Measurements from ENCODE around the gene FAM107B.
"Not testable (repeated sequence)": the region's sequence is repeated elsewhere in the genome, so short reads cannot be mapped to it uniquely, and the experiment has no call there.

Gene FAM107B

DNA sequence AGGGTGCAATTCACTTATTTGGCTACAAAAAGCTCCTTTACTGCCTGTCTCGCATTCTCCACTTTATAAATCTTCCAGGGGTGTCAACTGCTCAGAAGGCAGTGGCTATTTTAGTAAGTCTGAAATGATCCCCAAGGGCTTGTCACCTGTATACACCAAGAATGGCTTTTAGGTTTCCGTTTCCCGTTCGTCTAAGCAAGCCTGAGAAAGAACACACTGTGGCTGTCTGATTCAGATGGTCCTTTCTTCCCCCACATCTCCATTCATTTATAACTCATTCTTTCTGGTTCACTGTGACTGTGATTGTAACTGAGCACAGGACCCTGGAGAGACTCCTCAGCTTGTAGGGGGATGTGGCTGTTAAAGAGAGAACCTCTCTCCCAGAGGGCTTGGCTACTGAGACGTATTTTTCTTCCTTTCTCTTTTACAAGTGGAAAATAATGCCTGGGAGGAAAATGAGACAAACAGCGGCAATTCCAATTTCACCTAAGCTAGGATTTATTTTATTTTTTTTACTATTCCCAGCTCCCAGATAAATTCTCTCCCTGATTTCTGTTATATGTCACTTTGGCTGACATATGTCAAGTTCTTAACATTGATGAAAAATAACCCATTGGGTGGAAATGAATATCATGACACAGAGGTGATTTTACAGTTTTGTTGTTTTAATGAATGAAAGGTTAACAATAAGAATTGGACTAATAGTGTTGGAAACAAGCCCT lies 129.3 kb downstream of the FAM107B start (continued):
- TF ChIP-seq ZNF114 (tag by site-specific recombination; IDR thresholded peaks at IDR 0.05): no peak
- TF ChIP-seq ZNF776 (tag by site-specific recombination; IDR thresholded peaks at IDR 0.05; ENCODE audit: borderline replicate concordance): no peak

GRCh38 chr10:14639637-14640036 lies 135.1 kb downstream of the FAM107B start:
- Histone ChIP-seq H3K4me1 (ENCODE audit: control insufficient read depth, insufficient read depth, low read length) (no peaks in the 10 kb centered on the region), H3K27ac (ENCODE audit: extremely low read depth, low read depth, low read length) (no peak overlapping the region), H3K36me3 (ENCODE audit: control insufficient read depth in 2 of 2, insufficient read depth in 1 of 2, low read length in 2 of 2) (no peaks in the 10 kb centered on the region), H3K4me3 (ENCODE audit: low read depth, low read length) (no peak overlapping the region), H3K9me3 (ENCODE audit: control insufficient read depth, insufficient read depth, low read depth, low read length) (no peaks in the 10 kb centered on the region)
- POLR2A ChIA-PET: no interaction called here
- CTCF ChIA-PET: no interaction called here
- TF ChIP-seq ZBTB6 (tag by site-specific recombination; IDR thresholded peaks at IDR 0.05) (no peak), ZNF776 (tag by site-specific recombination; IDR thresholded peaks at IDR 0.05; ENCODE audit: borderline replicate concordance) (no peak), ZNF544 (tag by site-specific recombination; IDR thresholded peaks at IDR 0.05) (no peak), ZNF664 (tag by site-specific recombination; IDR thresholded peaks at IDR 0.05) (no peak), ZNF221 (tag by site-specific recombination; IDR thresholded peaks at IDR 0.05; ENCODE audit: borderline replicate concordance) (no peak), ZNF175 (tag by site-specific recombination; IDR thresholded peaks at IDR 0.05) (no peak), SP2 (tag by site-specific recombination; IDR thresholded peaks at IDR 0.05) (no peak), ZNF660 (tag by site-specific recombination; IDR thresholded peaks at IDR 0.05) (no peak)
- TF ChIP-seq, protein P1, sequence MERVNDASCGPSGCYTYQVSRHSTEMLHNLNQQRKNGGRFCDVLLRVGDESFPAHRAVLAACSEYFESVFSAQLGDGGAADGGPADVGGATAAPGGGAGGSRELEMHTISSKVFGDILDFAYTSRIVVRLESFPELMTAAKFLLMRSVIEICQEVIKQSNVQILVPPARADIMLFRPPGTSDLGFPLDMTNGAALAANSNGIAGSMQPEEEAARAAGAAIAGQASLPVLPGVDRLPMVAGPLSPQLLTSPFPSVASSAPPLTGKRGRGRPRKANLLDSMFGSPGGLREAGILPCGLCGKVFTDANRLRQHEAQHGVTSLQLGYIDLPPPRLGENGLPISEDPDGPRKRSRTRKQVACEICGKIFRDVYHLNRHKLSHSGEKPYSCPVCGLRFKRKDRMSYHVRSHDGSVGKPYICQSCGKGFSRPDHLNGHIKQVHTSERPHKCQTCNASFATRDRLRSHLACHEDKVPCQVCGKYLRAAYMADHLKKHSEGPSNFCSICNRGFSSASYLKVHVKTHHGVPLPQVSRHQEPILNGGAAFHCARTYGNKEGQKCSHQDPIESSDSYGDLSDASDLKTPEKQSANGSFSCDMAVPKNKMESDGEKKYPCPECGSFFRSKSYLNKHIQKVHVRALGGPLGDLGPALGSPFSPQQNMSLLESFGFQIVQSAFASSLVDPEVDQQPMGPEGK (tag by site-specific recombination; IDR thresholded peaks at IDR 0.05): no peak
- TF ChIP-seq, protein P2, sequence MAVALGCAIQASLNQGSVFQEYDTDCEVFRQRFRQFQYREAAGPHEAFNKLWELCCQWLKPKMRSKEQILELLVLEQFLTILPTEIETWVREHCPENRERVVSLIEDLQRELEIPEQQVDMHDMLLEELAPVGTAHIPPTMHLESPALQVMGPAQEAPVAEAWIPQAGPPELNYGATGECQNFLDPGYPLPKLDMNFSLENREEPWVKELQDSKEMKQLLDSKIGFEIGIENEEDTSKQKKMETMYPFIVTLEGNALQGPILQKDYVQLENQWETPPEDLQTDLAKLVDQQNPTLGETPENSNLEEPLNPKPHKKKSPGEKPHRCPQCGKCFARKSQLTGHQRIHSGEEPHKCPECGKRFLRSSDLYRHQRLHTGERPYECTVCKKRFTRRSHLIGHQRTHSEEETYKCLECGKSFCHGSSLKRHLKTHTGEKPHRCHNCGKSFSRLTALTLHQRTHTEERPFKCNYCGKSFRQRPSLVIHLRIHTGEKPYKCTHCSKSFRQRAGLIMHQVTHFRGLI (tag by site-specific recombination; IDR thresholded peaks at IDR 0.05): no peak
- TF ChIP-seq, protein P3, sequence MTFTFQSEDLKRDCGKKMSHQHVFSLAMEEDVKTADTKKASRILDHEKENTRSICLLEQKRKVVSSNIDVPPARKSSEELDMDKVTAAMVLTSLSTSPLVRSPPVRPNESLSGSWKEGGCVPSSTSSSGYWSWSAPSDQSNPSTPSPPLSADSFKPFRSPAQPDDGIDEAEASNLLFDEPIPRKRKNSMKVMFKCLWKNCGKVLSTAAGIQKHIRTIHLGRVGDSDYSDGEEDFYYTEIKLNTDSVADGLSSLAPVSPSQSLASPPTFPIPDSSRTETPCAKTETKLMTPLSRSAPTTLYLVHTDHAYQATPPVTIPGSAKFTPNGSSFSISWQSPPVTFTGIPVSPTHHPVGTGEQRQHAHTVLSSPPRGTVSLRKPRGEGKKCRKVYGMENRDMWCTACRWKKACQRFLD (tag by site-specific recombination; IDR thresholded peaks at IDR 0.05): no peak

DNA sequence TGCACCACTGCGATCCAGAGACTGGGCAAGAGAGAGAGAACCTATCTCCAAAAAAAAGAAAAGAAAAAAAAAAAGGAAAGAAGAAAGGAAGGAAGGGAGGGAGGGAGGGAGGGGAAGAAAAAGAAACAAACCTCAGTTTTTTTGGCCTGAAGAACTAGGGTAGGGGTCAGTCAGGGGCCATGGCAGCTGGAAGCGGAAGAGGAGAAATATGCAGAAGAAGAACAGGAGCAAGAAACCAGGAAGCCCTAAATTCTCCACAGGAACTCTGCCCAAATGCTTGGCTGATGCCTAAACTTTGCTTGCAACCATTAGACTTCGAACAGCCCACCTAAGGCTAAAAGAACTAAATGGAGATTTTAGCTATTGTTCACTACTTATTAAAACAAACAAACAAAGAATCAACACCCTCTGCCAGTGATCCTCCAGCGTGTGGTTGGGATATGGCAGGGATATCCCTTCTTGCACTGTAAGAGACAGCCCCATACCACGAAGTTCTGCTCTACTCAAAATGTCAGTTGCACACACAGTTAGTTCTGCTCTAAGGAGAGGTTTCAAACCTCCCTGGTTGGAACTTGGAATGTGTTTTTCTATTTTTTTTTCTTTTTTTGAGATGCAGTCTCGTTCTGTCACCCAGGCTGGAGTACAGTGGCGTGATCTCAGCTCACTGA lies 139.5 kb downstream of the FAM107B start:
- POLR2A ChIA-PET: no interaction called here
- H3K27ac ChIP-seq (ENCODE audit: extremely low read depth, low read depth, low read length): no peak overlapping the region

DNA sequence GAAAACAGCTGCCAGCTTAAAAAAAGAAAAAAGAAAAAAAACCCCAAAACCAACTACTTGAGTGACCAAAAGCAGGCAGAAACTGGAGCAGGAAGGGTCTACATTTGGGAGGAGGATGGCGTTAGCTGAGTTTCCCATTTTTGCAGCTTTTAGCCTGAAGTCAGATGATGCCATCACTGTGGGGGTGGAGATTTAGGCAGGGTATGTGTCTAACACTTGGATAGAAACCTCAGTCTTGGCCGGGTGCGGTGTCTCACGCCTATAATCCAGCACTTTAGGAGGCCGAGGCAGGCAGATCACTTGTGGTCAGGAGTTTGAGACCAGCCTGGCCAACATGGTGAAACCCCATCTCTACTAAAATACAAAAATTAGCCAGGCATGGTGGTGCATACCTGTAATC lies 140.1 kb downstream of the FAM107B start:
- H3K4me1 ChIP-seq (ENCODE audit: control insufficient read depth, insufficient read depth, low read length); POLR2A ChIA-PET; CTCF ChIA-PET; H3K27ac ChIP-seq (ENCODE audit: extremely low read depth, low read depth, low read length); H3K9me3 ChIP-seq (ENCODE audit: control insufficient read depth, insufficient read depth, low read depth, low read length); H3K36me3 ChIP-seq (ENCODE audit: control insufficient read depth in 2 of 2, insufficient read depth in 1 of 2, low read length in 2 of 2); H3K4me3 ChIP-seq (ENCODE audit: low read depth, low read length): not testable (repeated sequence)

More for the DNA sequence above, 139.5 kb downstream of the FAM107B start:
- Histone ChIP-seq H3K36me3 (ENCODE audit: control insufficient read depth in 2 of 2, insufficient read depth in 1 of 2, low read length in 2 of 2) (no peaks in the 10 kb centered on the region), H3K4me1 (ENCODE audit: control insufficient read depth, insufficient read depth, low read length) (no peaks in the 10 kb centered on the region), H3K4me3 (ENCODE audit: low read depth, low read length) (no peak overlapping the region), H3K9me3 (ENCODE audit: control insufficient read depth, insufficient read depth, low read depth, low read length) (no peaks in the 10 kb centered on the region)
- CTCF ChIA-PET: no interaction called here
- TF ChIP-seq, protein P4, sequence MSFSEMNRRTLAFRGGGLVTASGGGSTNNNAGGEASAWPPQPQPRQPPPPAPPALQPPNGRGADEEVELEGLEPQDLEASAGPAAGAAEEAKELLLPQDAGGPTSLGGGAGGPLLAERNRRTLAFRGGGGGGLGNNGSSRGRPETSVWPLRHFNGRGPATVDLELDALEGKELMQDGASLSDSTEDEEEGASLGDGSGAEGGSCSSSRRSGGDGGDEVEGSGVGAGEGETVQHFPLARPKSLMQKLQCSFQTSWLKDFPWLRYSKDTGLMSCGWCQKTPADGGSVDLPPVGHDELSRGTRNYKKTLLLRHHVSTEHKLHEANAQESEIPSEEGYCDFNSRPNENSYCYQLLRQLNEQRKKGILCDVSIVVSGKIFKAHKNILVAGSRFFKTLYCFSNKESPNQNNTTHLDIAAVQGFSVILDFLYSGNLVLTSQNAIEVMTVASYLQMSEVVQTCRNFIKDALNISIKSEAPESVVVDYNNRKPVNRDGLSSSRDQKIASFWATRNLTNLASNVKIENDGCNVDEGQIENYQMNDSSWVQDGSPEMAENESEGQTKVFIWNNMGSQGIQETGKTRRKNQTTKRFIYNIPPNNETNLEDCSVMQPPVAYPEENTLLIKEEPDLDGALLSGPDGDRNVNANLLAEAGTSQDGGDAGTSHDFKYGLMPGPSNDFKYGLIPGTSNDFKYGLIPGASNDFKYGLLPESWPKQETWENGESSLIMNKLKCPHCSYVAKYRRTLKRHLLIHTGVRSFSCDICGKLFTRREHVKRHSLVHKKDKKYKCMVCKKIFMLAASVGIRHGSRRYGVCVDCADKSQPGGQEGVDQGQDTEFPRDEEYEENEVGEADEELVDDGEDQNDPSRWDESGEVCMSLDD (tag by site-specific recombination; IDR thresholded peaks at IDR 0.05): no peak
- no peak for TF ChIP-seq OVOL3 (tag by site-specific recombination; IDR thresholded peaks at IDR 0.05)

Measured in HEK293 (cell line).